RWPE1 (cell line): ENCODE data around the gene GARIN5B.
A peak's percentile ranks its signal among the peaks of the same experiment; 100 is the strongest.

ENCODE experiments used
- CTCF ChIA-PET: fragments of 350-600 bp; sonication (Branson Sonifier 250); formaldehyde crosslinking; extraction: SDS; loops from one replicate; lab custom pipeline; 2021; lab: Yijun Ruan, JAX
- POLR2A ChIA-PET: fragments of 400-600 bp; formaldehyde crosslinking; extraction: SDS; loops from one replicate; lab custom pipeline; 2020; ENCODE audit warnings: antibody characterized with exemption; ENCODE audit not compliant: low non-redundant PET; lab: Yijun Ruan, JAX
- DNase-seq: peaks from one replicate; pipeline ENCODE4 v3.0.0; 2012; ENCODE audit warnings: low spot score
- H3K27ac ChIP-seq: fragments of 450-650 bp; 2 replicates; pipeline ENCODE4 v1.5.1; 2017
- TF ChIP-seq, protein P1 (sequence below): fragments of 450-650 bp; conservative IDR thresholded peaks from 2 replicates; pipeline ENCODE4 v1.5.1; 2017; ENCODE audit warnings: low read depth, mild to moderate bottlenecking

GARIN5B gene

DNA sequence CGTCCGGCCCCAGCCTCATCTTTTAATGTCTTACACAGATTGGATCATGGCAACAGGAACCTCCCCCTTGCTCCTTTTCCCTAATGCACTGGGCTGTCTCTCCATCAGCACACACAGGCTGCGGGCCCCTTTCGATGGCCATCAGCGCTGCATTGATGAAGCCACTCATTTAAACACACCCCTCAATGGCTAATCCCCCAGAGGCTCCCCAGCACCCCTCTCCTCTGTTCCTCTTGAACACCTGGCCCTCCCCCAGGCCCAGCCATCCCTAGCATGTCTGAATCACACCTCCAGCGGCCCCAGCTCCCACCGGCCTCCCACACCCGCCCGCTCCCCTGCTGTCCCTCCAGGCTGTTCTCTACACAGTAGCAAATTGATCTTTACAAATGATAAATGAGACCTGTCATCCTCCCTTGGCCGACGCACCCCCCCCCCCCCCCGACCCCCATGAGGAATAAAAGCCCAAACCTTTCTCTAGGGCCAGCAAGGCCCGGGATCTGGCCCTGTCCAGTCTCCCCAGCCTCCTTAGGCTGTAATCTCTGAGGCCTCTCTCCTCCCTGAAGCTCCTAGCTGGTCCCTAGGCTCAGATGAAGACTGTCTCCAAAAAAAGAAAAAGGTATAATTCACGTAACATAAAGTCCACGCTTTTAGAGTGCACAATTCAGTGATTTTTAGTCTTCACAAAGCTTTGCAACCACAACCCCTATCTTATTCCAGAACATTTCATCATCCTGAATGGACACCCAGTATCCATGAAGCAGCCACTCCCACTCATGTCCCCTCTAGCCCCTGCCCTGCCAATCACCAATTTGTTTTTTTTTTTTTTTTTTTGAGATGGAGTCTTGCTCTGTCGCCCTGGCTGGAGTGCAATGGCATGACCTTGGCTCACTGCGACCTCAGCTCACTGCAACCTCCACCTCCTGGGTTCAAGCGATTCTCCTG lies 30.0 kb upstream of the GARIN5B start:
- ChIA-PET CTCF (no interaction called here), POLR2A (no interaction called here)
- peak overlapping the region; percentile 98 for H3K27ac ChIP-seq
- DNase-seq: no peak
- TF ChIP-seq, protein P1, sequence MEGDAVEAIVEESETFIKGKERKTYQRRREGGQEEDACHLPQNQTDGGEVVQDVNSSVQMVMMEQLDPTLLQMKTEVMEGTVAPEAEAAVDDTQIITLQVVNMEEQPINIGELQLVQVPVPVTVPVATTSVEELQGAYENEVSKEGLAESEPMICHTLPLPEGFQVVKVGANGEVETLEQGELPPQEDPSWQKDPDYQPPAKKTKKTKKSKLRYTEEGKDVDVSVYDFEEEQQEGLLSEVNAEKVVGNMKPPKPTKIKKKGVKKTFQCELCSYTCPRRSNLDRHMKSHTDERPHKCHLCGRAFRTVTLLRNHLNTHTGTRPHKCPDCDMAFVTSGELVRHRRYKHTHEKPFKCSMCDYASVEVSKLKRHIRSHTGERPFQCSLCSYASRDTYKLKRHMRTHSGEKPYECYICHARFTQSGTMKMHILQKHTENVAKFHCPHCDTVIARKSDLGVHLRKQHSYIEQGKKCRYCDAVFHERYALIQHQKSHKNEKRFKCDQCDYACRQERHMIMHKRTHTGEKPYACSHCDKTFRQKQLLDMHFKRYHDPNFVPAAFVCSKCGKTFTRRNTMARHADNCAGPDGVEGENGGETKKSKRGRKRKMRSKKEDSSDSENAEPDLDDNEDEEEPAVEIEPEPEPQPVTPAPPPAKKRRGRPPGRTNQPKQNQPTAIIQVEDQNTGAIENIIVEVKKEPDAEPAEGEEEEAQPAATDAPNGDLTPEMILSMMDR: no peak

DNA sequence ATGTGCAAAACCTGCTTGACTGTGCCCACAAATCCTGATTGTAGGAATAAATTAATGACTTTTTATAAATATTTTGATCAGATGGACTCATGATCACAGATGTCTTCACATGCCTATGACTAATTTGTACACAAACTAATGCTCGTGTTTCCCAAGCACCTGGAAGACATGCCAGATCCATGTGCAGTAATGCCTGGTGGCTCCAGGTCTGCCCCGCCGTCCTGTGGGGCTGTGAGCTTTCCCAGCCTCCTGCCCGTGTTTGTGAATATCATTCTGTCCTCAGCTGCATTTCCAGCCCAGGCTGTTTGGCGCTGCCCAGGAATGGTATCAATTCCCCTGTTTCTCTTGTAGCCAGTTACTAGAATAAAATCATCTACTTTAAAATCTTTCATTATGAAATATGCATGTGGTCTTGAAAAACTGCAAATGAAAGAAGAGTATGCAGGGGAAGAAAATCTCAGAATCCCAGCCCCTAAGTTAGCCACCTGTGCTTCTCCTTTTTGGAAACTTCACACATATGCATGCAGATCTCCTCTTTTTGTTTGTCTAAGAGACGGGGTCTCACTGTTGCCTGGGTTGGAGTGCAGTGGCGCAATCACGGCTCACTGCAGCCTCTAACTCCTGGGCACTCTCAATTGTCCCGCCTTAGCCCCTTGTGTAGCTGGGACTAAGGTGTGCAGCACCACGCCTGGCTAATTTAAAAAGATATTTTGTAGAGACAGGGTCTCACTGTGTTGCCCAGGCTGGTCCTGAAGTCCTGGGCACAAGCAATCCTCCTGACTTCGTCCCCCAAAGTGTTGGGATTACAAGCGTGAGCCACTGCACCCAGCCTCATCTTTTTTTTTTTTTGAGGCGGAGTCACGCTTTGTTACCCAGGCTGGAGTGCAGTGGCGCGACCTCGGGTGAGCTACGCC lies 28.9 kb upstream of the GARIN5B start:
- CTCF ChIA-PET: interaction anchor here (0.5 kb wide), 1 partner anchor 141 kb away, joined by 3 read pairs; no protein-coding TSS in a partner anchor

DNA sequence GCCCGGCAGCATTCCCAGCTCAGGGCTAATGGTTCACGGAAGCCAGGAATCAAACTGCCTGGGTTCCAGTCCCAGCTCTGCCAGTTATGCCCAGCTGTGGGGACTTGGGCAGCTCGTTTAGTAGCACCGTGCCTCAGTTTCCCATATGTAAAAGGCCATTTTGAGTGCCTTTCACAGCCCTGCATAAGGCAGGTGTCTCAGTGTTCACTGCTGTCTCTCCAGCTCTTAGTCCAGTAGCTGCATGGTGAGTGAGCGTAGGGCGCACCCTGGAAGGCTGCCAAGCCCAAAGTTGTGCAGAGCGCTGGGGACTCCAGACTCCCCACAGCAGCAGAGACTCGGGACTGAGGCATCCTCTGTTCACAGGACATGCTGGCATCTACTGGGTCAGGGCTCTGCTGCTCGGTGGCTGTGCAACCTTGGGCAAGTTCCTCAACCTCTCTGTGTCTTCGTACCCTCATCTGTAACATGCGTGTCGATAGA lies 28.2 kb upstream of the GARIN5B start:
- H3K27ac ChIP-seq: peak overlapping the region; percentile 98
- ChIA-PET POLR2A (interaction anchor here (0.5 kb wide), 1 partner anchor 180 kb away, joined by 3 read pairs; no protein-coding TSS in a partner anchor), CTCF (no interaction called here)
- DNase-seq: no peak
- TF ChIP-seq, protein P1: no peak

More for the DNA sequence above, 28.9 kb upstream of the GARIN5B start:
- POLR2A ChIA-PET: interaction anchor here (0.7 kb wide), 1 partner anchor 240 kb away, joined by 4 read pairs; no protein-coding TSS in a partner anchor
- TF ChIP-seq, protein P1: no peak
- DNase-seq: no peak
- peak overlapping the region; percentile 98 for H3K27ac ChIP-seq

DNA sequence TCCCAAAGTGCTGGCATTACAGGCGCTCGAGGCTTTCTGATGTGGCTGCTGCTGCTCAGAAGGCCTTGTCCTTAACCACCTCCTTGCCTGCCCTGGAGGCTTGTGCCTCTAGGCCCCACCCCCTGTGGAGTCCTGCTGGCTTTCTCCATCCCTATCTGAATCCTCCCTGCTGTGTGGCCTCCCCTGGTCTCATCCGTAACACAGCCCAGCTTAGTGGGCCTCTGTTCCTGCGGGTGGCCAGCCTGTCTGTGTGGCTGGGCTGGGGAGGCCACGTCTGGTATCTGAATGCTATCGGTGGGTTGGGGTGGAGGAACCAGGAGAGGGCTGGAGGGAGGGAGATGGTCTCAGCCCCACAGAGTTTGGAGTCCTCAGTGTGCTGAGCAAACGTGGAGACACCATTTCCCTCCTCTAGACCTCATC lies 27.4 kb upstream of the GARIN5B start:
- no peak for DNase-seq
- TF ChIP-seq, protein P1: no peak
- POLR2A ChIA-PET: interaction anchor here (0.5 kb wide), 1 partner anchor 179 kb away, joined by 3 read pairs; no protein-coding TSS in a partner anchor
- CTCF ChIA-PET: no interaction called here
- H3K27ac ChIP-seq: peak overlapping the region; percentile 98

DNA sequence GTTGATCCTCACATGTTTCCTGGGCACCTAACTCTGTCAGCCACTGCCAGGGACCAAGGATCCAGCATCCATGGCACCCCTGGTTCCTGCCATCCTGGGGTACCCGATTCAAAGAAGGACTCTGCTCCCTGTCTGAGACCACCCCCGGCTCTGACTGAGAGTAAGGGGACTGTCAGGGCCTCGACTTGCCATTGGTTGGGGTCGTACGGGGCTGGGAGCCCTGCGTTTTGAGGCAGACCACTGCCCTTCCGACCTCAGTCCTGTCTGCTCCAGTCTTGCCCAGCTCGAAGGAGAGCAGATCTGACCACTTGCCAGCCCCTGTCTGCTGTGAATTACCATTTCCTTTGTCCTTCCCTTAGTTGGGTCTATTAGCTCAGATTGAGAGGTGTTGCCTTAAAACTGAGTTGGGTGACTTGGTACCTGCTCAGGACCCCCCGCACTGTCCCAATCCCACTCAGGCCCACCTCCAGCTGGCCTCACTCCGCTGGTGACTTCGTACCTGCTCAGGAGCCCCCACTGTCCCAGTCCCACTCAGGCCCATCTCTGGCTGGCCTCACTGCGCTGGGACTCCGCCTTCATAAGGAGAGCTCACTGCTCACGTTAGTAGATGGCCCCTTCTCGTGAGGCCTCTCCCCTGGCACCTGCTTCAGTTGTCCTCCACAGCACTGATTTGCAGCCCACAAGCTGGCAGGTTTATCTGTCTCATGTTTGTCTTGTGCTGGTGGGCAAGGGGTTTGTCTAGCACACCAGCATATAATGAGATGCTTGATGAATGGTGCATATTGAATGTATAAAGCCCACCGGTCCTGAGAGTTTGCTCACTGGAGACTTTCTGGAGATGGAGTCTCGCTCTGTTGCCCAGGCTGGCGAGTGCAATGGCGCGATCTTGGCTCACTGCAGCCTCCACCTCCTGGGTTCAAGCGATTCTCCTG lies 26.6 kb upstream of the GARIN5B start:
- TF ChIP-seq, protein P1: no peak
- DNase-seq: no peak
- H3K27ac ChIP-seq: peak overlapping the region; percentile 98
- ChIA-PET POLR2A (no interaction called here), CTCF (no interaction called here)
